ENCODE results near the gene ABHD12B.

- TF ChIP-seq, protein P1, sequence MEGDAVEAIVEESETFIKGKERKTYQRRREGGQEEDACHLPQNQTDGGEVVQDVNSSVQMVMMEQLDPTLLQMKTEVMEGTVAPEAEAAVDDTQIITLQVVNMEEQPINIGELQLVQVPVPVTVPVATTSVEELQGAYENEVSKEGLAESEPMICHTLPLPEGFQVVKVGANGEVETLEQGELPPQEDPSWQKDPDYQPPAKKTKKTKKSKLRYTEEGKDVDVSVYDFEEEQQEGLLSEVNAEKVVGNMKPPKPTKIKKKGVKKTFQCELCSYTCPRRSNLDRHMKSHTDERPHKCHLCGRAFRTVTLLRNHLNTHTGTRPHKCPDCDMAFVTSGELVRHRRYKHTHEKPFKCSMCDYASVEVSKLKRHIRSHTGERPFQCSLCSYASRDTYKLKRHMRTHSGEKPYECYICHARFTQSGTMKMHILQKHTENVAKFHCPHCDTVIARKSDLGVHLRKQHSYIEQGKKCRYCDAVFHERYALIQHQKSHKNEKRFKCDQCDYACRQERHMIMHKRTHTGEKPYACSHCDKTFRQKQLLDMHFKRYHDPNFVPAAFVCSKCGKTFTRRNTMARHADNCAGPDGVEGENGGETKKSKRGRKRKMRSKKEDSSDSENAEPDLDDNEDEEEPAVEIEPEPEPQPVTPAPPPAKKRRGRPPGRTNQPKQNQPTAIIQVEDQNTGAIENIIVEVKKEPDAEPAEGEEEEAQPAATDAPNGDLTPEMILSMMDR (IDR thresholded peaks at IDR 0.05): no peak
- no peak for TF ChIP-seq ZFX (IDR thresholded peaks at IDR 0.05; ENCODE audit: borderline replicate concordance)
Measured at GRCh38 chr14:50943261-50943942, 71.5 kb downstream of the ABHD12B start.

Data from 22Rv1 (cell line).